HepG2 (cell line): ENCODE results near the gene CUTC. TPM values are rescaled to one million over a fixed set of nuclear protein-coding genes. Genes with fewer than 3 reads are reported as not detected.

Experiments used
- CBX2 ChIP-seq, 2 experiments: fragments of 200-600 bp in 1 of 2; sonication (generic); formaldehyde crosslinking in 1 of 2; IDR thresholded peaks; 2 replicates each; pipeline versions ENCODE4 v1.7.0 to v1.8.1; 2018 to 2022; ENCODE audit warnings: low read depth in 2 of 2, low read length in 1 of 2, mild to moderate bottlenecking in 1 of 2, missing genetic modification reagents in 1 of 2
- CHCHD3 ChIP-seq: sonication (generic); formaldehyde crosslinking; IDR thresholded peaks from 2 replicates; pipeline ENCODE4 v1.8.0; 2022; ENCODE audit warnings: mild to moderate bottlenecking, missing genetic modification reagents, moderate library complexity
- DPF2 ChIP-seq: sonication (generic); formaldehyde crosslinking; IDR thresholded peaks from 2 replicates; pipeline ENCODE4 v1.4.0; 2020; ENCODE audit warnings: mild to moderate bottlenecking, low read depth, missing genetic modification reagents, borderline replicate concordance
- GATAD2A ChIP-seq: IDR thresholded peaks from 2 replicates; pipeline ENCODE4 v1.6.1; 2016
- HOXA9 ChIP-seq: sonication (generic); formaldehyde crosslinking; IDR thresholded peaks from 2 replicates; pipeline ENCODE4 v1.8.1; 2022; ENCODE audit warnings: missing genetic modification reagents, mild to moderate bottlenecking, moderate library complexity, borderline replicate concordance
- MATR3 ChIP-seq: sonication (generic); formaldehyde crosslinking; IDR thresholded peaks from 2 replicates; pipeline ENCODE4 v1.4.0; 2020; ENCODE audit warnings: missing genetic modification reagents
- NCOA2 ChIP-seq: sonication (generic); formaldehyde crosslinking; IDR thresholded peaks from 2 replicates; pipeline ENCODE4 v1.8.0; 2022; ENCODE audit warnings: inconsistent platforms
- PHF21A ChIP-seq: sonication (generic); formaldehyde crosslinking; IDR thresholded peaks from 2 replicates; pipeline ENCODE4 v1.5.0; 2020; ENCODE audit warnings: mild to moderate bottlenecking, missing genetic modification reagents
- POLR2G ChIP-seq: fragments of 200-400 bp; formaldehyde crosslinking; IDR thresholded peaks from 2 replicates; pipeline ENCODE4 v1.6.1; 2018; ENCODE audit warnings: mild to moderate bottlenecking, low read depth, low read length, moderate library complexity
- SIN3B ChIP-seq: fragments of 150-350 bp; IDR thresholded peaks from 2 replicates; pipeline ENCODE4 v1.6.1; 2014; ENCODE audit warnings: low read length
- SIX4 ChIP-seq: sonication (generic); formaldehyde crosslinking; IDR thresholded peaks from 2 replicates; pipeline ENCODE4 v1.4.0; 2020; ENCODE audit warnings: missing genetic modification reagents
- THYN1 ChIP-seq: sonication (generic); formaldehyde crosslinking; IDR thresholded peaks from 2 replicates; pipeline ENCODE4 v1.8.1; 2023; ENCODE audit warnings: low read depth, mild to moderate bottlenecking, moderate library complexity, missing genetic modification reagents, borderline replicate concordance
- TMF1 ChIP-seq: sonication (generic); formaldehyde crosslinking; IDR thresholded peaks from 2 replicates; pipeline ENCODE4 v1.8.1; 2022; ENCODE audit warnings: low read depth, missing genetic modification reagents
- U2AF1 ChIP-seq: fragments of 200-400 bp; formaldehyde crosslinking; optimal IDR thresholded peaks from 2 replicates; pipeline ENCODE3; 2017; ENCODE audit warnings: mild to moderate bottlenecking, low read depth, low read length
- ZNF446 ChIP-seq: sonication (generic); formaldehyde crosslinking; IDR thresholded peaks from 2 replicates; pipeline ENCODE4 v1.5.0; 2020; ENCODE audit warnings: mild to moderate bottlenecking, missing genetic modification reagents
- ZNF557 ChIP-seq: sonication (generic); formaldehyde crosslinking; IDR thresholded peaks from 2 replicates; pipeline ENCODE4 v1.4.0; 2020; ENCODE audit warnings: missing genetic modification reagents
- ZNF577 ChIP-seq: sonication (generic); formaldehyde crosslinking; IDR thresholded peaks from 2 replicates; pipeline ENCODE4 v1.4.0; 2020; ENCODE audit warnings: mild to moderate bottlenecking, low read depth, missing genetic modification reagents, borderline replicate concordance
- ZNF724P ChIP-seq: sonication (generic); formaldehyde crosslinking; IDR thresholded peaks from 2 replicates; pipeline ENCODE4 v1.8.0; 2022; ENCODE audit warnings: missing genetic modification reagents, borderline replicate concordance
- ZNF792 ChIP-seq: IDR thresholded peaks from 2 replicates; pipeline ENCODE4 v1.6.1; 2016
- ZSCAN12 ChIP-seq: sonication (generic); formaldehyde crosslinking; IDR thresholded peaks from 2 replicates; pipeline ENCODE4 v1.9.0; 2021; ENCODE audit warnings: mild to moderate bottlenecking, missing genetic modification reagents
- polyA plus RNA-seq, 8 experiments: library from polyadenylated mRNA; depleted of rRNA in 3 of 8; stranded (reverse) in 7 of 8; unstranded in 1 of 8; fragments of >200 nt; fragmentation: Illumina TruSeq in 4 of 8; extraction: Trizol in 4 of 8; gene quantifications; 2 replicates each; pipeline versions ENCODE4 v1.2.1 to v1.2.3, GENCODE V29; 2011 to 2016; ENCODE audit warnings: low read depth in 4 of 8, missing spikeins in 1 of 8, mixed read lengths in 1 of 8; ENCODE audit not compliant: insufficient read depth in 1 of 8
- total RNA-seq, 5 experiments: library from RNA; depleted of rRNA; stranded (reverse); fragments of >200 nt; fragmentation: Illumina TruSeq; extraction: Trizol; gene quantifications; 2 replicates each; pipeline ENCODE4 v1.2.3, GENCODE V29; 2016; ENCODE audit warnings: low read depth in 1 of 5
- TF ChIP-seq, protein P1 (sequence below): sonication (generic); formaldehyde crosslinking; IDR thresholded peaks from 2 replicates; pipeline ENCODE4 v1.8.0; 2022; ENCODE audit warnings: missing genetic modification reagents, mild to moderate bottlenecking, borderline replicate concordance
- TF ChIP-seq, protein P2 (sequence below): sonication (generic); formaldehyde crosslinking; IDR thresholded peaks from 2 replicates; pipeline ENCODE4 v1.4.0; 2020; ENCODE audit warnings: mild to moderate bottlenecking, missing genetic modification reagents, borderline replicate concordance

Gene CUTC
- total and polyA plus RNA-seq, 2 of the 13 experiments (the other 11 are each of a cell fraction or from before 2014, with no cell fraction given), result 22.3 to 25.8 TPM

- TF ChIP-seq CHCHD3 (CRISPR knock-in tag) (no peak), U2AF1 (no peak), ZNF724P (CRISPR knock-in tag) (no peak), SIN3B (peak; percentile 30; the same call in 1 of the 2 replicates), ZNF577 (CRISPR knock-in tag) (no peak), CBX2 (IDR thresholded peaks at IDR 0.05; ENCODE audit: low read depth, low read length) (no peak), CBX2 (CRISPR knock-in tag; IDR thresholded peaks at IDR 0.05; ENCODE audit: low read depth) (no peak), ZNF446 (CRISPR knock-in tag) (no peak; the same call in 1 of the 2 replicates), TMF1 (CRISPR knock-in tag) (peak; percentile 79), ZNF557 (CRISPR knock-in tag) (peak; percentile 85; the same call in 1 of the 2 replicates), POLR2G (peak; percentile 96), NCOA2 (CRISPR knock-in tag) (peak; percentile 22), HOXA9 (peak; percentile 73), ZSCAN12 (CRISPR knock-in tag) (no peak; the same call in 1 of the 2 replicates), GATAD2A (CRISPR knock-in tag) (peak; percentile 39; the same call in 1 of the 2 replicates), PHF21A (CRISPR knock-in tag) (0 out of 2 replicates have a peak, but pooled peaks have one; percentile 40), ZNF792 (CRISPR knock-in tag) (peak; percentile 81), SIX4 (CRISPR knock-in tag) (no peak), MATR3 (CRISPR knock-in tag) (no peak), THYN1 (CRISPR knock-in tag) (no peak), DPF2 (CRISPR knock-in tag) (no peak)
- TF ChIP-seq, protein P1, sequence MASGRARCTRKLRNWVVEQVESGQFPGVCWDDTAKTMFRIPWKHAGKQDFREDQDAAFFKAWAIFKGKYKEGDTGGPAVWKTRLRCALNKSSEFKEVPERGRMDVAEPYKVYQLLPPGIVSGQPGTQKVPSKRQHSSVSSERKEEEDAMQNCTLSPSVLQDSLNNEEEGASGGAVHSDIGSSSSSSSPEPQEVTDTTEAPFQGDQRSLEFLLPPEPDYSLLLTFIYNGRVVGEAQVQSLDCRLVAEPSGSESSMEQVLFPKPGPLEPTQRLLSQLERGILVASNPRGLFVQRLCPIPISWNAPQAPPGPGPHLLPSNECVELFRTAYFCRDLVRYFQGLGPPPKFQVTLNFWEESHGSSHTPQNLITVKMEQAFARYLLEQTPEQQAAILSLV (CRISPR knock-in tag), result peak; percentile 49
- TF ChIP-seq, protein P2, sequence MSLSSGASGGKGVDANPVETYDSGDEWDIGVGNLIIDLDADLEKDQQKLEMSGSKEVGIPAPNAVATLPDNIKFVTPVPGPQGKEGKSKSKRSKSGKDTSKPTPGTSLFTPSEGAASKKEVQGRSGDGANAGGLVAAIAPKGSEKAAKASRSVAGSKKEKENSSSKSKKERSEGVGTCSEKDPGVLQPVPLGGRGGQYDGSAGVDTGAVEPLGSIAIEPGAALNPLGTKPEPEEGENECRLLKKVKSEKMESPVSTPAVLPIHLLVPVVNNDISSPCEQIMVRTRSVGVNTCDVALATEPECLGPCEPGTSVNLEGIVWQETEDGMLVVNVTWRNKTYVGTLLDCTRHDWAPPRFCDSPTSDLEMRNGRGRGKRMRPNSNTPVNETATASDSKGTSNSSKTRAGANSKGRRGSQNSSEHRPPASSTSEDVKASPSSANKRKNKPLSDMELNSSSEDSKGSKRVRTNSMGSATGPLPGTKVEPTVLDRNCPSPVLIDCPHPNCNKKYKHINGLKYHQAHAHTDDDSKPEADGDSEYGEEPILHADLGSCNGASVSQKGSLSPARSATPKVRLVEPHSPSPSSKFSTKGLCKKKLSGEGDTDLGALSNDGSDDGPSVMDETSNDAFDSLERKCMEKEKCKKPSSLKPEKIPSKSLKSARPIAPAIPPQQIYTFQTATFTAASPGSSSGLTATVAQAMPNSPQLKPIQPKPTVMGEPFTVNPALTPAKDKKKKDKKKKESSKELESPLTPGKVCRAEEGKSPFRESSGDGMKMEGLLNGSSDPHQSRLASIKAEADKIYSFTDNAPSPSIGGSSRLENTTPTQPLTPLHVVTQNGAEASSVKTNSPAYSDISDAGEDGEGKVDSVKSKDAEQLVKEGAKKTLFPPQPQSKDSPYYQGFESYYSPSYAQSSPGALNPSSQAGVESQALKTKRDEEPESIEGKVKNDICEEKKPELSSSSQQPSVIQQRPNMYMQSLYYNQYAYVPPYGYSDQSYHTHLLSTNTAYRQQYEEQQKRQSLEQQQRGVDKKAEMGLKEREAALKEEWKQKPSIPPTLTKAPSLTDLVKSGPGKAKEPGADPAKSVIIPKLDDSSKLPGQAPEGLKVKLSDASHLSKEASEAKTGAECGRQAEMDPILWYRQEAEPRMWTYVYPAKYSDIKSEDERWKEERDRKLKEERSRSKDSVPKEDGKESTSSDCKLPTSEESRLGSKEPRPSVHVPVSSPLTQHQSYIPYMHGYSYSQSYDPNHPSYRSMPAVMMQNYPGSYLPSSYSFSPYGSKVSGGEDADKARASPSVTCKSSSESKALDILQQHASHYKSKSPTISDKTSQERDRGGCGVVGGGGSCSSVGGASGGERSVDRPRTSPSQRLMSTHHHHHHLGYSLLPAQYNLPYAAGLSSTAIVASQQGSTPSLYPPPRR (CRISPR knock-in tag), result peak; percentile 60; the same call in 1 of the 2 replicates
These were observed at the start of gene CUTC, which contains the start of gene COX15 (continued) for GRCh38 chr10:99732033-99732842.
